GM12872 (cell line): ENCODE results near the gene CDH23.

Experiments
- TF ChIP-seq, protein P1 (sequence below): IDR thresholded peaks from 3 replicates; pipeline ENCODE4 v1.5.1; 2011; ENCODE audit warnings: low read depth, mild to moderate bottlenecking, low read length, moderate library complexity; ENCODE audit not compliant: insufficient read depth

The CDH23 gene

DNA sequence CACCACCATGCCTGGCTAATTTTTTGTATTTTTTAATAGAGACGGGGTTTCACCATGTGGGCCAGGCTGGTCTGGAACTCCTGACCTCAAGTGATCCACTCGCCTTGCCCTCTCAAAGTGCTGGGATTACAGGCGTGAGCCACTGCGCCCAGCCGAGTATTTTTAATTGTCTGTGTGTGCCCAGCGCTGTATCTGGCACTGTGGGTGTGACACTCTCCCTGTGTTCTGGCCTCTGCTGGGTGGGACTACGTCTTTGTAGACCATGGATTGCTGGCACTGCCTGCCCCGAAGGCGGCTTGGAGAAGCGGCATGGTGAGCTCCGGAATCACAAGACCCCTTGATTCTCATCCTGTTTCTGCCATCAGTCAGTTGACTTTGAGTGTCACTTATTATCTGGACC is 136.2 kb downstream of the CDH23 start:
- TF ChIP-seq, protein P1, sequence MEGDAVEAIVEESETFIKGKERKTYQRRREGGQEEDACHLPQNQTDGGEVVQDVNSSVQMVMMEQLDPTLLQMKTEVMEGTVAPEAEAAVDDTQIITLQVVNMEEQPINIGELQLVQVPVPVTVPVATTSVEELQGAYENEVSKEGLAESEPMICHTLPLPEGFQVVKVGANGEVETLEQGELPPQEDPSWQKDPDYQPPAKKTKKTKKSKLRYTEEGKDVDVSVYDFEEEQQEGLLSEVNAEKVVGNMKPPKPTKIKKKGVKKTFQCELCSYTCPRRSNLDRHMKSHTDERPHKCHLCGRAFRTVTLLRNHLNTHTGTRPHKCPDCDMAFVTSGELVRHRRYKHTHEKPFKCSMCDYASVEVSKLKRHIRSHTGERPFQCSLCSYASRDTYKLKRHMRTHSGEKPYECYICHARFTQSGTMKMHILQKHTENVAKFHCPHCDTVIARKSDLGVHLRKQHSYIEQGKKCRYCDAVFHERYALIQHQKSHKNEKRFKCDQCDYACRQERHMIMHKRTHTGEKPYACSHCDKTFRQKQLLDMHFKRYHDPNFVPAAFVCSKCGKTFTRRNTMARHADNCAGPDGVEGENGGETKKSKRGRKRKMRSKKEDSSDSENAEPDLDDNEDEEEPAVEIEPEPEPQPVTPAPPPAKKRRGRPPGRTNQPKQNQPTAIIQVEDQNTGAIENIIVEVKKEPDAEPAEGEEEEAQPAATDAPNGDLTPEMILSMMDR: no peak

DNA sequence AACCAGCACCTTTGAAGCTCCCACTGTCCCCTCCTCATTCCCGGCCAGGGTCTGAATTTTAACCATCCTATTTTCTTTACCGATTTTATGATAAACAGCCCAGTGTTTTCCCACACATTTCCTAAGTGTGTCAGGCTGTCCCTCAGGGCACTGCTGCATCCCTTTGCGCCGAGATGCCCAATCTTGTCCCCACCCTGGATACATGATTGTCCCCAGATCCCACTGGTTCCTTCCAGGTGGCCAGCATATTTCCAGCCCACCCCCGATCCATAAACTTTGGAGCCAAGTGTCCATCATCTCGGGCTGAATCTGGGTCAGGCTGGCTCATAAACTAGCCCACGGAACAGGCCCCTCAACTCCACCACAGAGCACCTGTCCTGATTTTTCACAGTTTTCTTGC is 137.2 kb downstream of the CDH23 start:
- TF ChIP-seq, protein P1: no peak

DNA sequence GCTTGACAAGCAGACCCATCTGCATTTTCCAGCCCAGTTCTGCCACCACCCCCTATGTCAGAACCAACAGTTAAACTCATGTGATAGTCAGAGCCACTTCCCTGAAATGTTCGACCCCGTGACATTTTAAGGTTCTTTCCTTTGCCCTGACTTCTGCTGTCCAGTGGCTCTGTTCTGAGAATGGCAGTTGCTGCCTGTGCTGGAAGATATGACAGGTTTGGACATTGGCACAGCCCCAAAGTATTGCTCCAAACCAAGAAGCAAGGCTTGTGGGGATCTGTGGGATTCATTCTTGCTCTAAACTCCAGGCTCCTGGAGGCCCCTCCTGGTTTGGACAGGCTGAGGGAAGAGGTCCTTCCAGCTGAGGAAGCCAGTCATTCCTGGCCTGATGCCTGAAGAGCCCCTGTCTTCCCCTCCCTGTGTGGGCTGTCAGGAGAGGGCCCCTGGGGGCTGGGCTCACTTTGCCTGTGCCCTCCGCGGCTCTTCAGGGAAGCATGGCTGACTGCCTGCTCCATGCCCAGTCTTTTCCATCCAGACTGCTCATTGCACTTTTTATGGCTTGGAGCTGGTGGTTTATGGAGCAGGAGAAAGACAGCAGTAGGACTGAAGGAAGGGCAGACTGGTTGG is 138.0 kb downstream of the CDH23 start:
- TF ChIP-seq, protein P1: no peak

DNA sequence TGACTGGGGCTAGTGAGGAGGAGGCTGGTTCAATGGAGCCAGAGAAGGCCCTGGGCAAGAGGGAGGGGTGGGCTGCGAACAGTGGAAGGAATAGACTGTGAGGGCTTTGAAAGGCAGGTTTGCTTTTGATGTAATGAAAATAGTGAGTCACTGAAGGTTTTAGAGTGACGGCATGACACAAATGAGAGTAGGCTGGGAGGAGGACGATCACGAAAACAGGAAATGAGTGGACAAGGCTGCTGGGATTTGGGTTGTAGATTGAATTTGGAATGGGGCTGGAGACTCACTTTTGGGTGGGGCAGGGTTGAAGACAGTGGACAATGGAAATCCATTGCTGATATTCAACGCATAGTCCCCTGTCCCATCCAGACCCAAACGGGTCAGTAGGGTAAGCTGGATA is 139.6 kb downstream of the CDH23 start:
- TF ChIP-seq, protein P1: no peak

DNA sequence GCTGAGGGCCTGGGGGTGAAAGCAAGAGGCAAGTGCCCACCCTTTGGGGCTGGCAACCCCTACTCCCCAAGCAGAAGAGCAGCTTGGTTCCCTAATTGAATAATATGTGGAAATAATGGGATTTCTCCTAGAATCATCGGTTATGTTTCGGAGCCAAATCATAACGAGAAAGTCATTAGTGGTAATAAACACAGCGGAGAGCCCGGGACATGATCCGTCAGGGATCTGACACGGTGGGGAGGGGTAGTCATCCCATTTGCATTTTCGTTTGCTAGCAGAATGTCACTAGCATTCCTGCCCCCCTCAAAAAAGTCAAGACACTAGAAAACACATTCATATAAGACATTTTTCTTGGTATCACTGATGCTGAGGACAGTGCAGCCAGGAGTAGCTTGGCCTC is 140.4 kb downstream of the CDH23 start:
- TF ChIP-seq, protein P1: no peak

DNA sequence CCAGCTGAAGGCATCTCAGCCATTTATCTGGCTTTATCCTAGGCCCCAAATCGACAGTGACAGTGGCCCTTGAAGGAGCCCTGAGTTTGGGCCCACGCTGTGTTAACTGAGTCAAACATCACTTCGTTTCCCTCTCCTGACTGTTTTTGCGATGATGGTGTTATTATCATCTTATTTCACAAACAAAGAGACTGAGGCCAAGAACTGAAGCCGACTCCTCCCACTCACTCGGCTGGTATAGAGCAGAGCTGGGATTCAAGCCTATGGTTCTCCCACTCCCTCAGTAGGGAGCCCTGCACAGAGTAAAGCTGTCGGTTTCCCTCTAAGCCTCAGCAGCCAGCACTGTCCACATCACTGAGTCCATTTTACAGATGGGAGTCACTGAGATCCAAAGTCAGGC is 141.0 kb downstream of the CDH23 start:
- TF ChIP-seq, protein P1: no peak

DNA sequence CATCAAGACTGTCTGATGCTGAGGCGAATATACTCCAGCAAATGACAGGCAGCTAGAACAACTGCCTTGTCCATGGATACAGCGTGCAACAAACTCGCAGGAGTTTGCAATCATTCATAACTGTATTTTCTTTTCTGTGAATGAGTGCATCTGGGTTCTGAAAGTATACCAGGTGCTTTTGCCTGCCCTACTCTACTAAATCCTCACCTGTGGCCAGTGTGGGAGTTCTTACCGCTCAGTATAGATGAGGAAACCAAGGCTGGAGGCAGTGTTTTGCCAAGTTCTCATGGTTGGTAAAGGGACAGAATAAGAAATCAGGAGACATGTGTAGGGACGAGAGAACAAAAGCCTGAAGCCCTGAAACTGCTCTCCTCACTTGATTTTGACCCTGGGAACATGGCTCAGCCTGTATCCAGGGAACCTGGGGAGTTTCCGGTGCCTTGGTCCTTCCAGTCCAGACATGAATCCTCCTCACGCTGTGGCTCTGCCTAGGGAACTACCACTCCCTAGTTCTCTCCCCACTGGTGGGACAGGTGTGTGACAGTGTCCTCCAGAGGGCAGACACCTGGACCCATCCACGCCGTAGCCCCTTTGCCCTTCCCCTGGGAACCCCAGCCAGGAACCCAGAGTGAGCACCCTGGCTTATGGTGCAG is 142.0 kb downstream of the CDH23 start:
- TF ChIP-seq, protein P1: no peak
